ENCODE data around the gene STAG2. TPM values are rescaled to one million over a fixed set of nuclear protein-coding genes. Genes with fewer than 3 reads are reported as not detected.
A peak's percentile ranks its signal among the peaks of the same experiment; 100 is the strongest.
"Not testable (repeated sequence)": the region's sequence is repeated elsewhere in the genome, so short reads cannot be mapped to it uniquely, and the experiment has no call there.

The STAG2 gene
- polyA plus RNA-seq, 1 donor: 138 TPM

GRCh38 chrX:124033821-124034220, 72.3 kb downstream of the STAG2 start:
- no peak for DNase-seq

GRCh38 chrX:124035657-124036056, 74.2 kb downstream of the STAG2 start:
- DNase-seq: no peak

- DNase-seq: no peak
Measured at GRCh38 chrX:124042042-124042441, 80.5 kb downstream of the STAG2 start.

GRCh38 chrX:124045109-124045508, 83.6 kb downstream of the STAG2 start:
- no peak for DNase-seq

- not testable (repeated sequence) for DNase-seq
Measured at GRCh38 chrX:124084417-124084816, 122.9 kb downstream of the STAG2 start.

GRCh38 chrX:124085063-124085462, 123.6 kb downstream of the STAG2 start:
- no peak for DNase-seq

GRCh38 chrX:124086411-124086810, 124.9 kb downstream of the STAG2 start:
- DNase-seq: no peak

GRCh38 chrX:124087000-124087746, 125.7 kb downstream of the STAG2 start:
- no peak for DNase-seq

- no peak for DNase-seq
Measured at GRCh38 chrX:124093222-124093621, 131.7 kb downstream of the STAG2 start.

- DNase-seq: no peak
Measured at GRCh38 chrX:124097116-124097515, 135.6 kb downstream of the STAG2 start.

GRCh38 chrX:124098089-124098488, 136.6 kb downstream of the STAG2 start:
- DNase-seq: peak; percentile 7

- DNase-seq: no peak
Measured at GRCh38 chrX:124103966-124104365, 142.5 kb downstream of the STAG2 start.

GRCh38 chrX:124104512-124104911, 143.0 kb downstream of the STAG2 start:
- DNase-seq: not testable (repeated sequence)

GRCh38 chrX:124113621-124114600, 152.4 kb downstream of the STAG2 start:
- DNase-seq: no peak

GRCh38 chrX:124117325-124117724, 155.8 kb downstream of the STAG2 start:
- DNase-seq: no peak

- no peak for DNase-seq
Measured at GRCh38 chrX:124125471-124125870, 164.0 kb downstream of the STAG2 start.

GRCh38 chrX:124127496-124127895, 166.0 kb downstream of the STAG2 start:
- no peak for DNase-seq

- DNase-seq: not testable (repeated sequence)
Measured at GRCh38 chrX:124132437-124132836, 170.9 kb downstream of the STAG2 start.

GRCh38 chrX:124145749-124146148, 184.2 kb downstream of the STAG2 start:
- no peak for DNase-seq

- DNase-seq: no peak
Measured at GRCh38 chrX:124151195-124151594, 189.7 kb downstream of the STAG2 start.

All from left kidney (tissue), 2 donors.